ENCODE results near the gene PYM1.

Gene PYM1

DNA sequence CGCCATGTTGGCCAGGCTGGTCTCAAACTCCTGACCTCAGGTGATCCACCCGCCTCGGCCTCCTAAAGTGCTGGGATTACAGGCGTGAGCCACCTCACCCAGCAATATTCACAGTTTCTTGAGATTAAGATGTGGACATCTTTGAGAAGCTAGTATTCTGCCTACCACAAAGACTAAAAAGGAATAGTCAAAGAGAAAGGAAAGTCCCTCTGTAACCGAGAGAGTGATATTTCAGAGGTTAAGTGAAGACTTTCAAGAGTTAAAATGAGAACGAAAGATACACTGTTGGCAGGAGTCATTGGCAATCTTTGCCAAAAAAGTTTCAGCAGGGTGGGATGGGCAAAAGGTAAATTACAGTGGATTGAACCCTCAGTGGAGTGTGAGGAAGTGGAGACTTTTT lies 18.9 kb upstream of the PYM1 start:
- no peak overlapping the region for H4K8ac ChIP-seq (ENCODE audit: low read depth, low read length)
- H3K4ac ChIP-seq (ENCODE audit: low read depth, low read length): no peak overlapping the region
- H3K4me1 ChIP-seq (ENCODE audit: control insufficient read depth in 1 of 2, insufficient read depth in 2 of 2, low read length in 2 of 2): no peaks in the 10 kb centered on the region
- no peak overlapping the region for H2BK12ac ChIP-seq (ENCODE audit: low read length)
- no peak overlapping the region for H3K18ac ChIP-seq (ENCODE audit: low read length)
- no peak for DNase-seq
- no peak overlapping the region for H3K27ac ChIP-seq (ENCODE audit: low read depth, low read length)
- no peak overlapping the region for H3K23ac ChIP-seq (ENCODE audit: low read length)
- H2BK120ac ChIP-seq (ENCODE audit: insufficient read depth, low read length, poor library complexity): no peak overlapping the region
- no peak overlapping the region for H4K12ac ChIP-seq (ENCODE audit: low read depth, low read length)
- H3K14ac ChIP-seq (ENCODE audit: low read length): no peak overlapping the region
- H2AK5ac ChIP-seq (ENCODE audit: low read length): no peak overlapping the region
- no peak overlapping the region for H3K4me2 ChIP-seq (ENCODE audit: low read length)
- WGBS (ENCODE audit: extremely low coverage, insufficient coverage, insufficient read length): no CpG with 5 or more reads among the region's 6 CpGs
- no peaks in the 10 kb centered on the region for H3K9me3 ChIP-seq (ENCODE audit: insufficient read depth, low read depth, low read length)
- H3K4me3 ChIP-seq (ENCODE audit: low read depth, low read length): no peak overlapping the region
- no peak overlapping the region for H4K91ac ChIP-seq (ENCODE audit: low read depth, low read length)
- no peak overlapping the region for H3K9ac ChIP-seq (ENCODE audit: low read length)
- H2AFZ ChIP-seq (ENCODE audit: insufficient read depth, low read length, poor library complexity): no peak overlapping the region
- no peaks in the 10 kb centered on the region for H3K79me1 ChIP-seq (ENCODE audit: low read length)
- H3K27me3 ChIP-seq (ENCODE audit: insufficient read depth, low read length): no peaks in the 10 kb centered on the region
- no peak overlapping the region for H2BK5ac ChIP-seq (ENCODE audit: low read depth, low read length, poor library complexity)
- H3K79me2 ChIP-seq (ENCODE audit: control insufficient read depth, insufficient read depth, low read length, poor library complexity): no peaks in the 10 kb centered on the region
- peaks cover 6 to 18% of the 10 kb centered on the region in 2 experiments for H3K36me3 ChIP-seq (ENCODE audit: control insufficient read depth in 1 of 2, insufficient read depth in 2 of 2, low read length in 2 of 2)

DNA sequence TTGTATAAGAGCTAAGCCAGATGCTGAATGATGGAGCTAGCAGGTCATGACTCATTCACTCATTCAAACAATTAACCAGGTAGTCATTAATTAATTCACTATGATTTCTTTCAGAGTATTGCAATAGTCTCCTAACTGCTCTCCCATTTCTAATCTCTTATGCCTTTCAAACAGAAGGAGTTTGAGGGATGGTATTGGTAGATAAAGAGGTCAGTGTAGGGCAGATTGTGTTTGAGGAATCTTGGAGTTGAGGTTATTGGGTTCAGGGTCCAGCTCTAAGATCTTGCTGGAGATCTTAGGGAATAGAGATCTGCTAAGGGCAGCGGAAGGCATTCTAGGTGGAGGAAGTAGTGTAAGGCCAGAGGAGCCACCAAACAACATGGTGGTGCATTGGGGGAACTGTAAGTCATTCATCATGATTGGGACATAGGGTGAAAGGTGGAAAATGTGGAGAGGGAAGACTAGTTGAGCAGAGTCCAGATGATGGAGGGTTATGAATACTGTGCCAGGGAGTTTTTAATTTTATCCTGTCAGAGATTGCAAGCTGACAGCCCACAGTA lies 15.0 kb upstream of the PYM1 start:
- no peak overlapping the region for H4K91ac ChIP-seq (ENCODE audit: low read depth, low read length)
- H2AK5ac ChIP-seq (ENCODE audit: low read length): no peak overlapping the region
- peaks cover 0 to 3% of the 10 kb centered on the region in 2 experiments for H3K4me1 ChIP-seq (ENCODE audit: control insufficient read depth in 1 of 2, insufficient read depth in 2 of 2, low read length in 2 of 2)
- no peaks in the 10 kb centered on the region for H3K27me3 ChIP-seq (ENCODE audit: insufficient read depth, low read length)
- no peak overlapping the region for H3K23ac ChIP-seq (ENCODE audit: low read length)
- no CpG with 5 or more reads among the region's 1 CpG for WGBS (ENCODE audit: extremely low coverage, insufficient coverage, insufficient read length)
- no peak overlapping the region for H2AFZ ChIP-seq (ENCODE audit: insufficient read depth, low read length, poor library complexity)
- DNase-seq: no peak
- H2BK5ac ChIP-seq (ENCODE audit: low read depth, low read length, poor library complexity): no peak overlapping the region
- H3K4ac ChIP-seq (ENCODE audit: low read depth, low read length): no peak overlapping the region
- no peak overlapping the region for H3K4me2 ChIP-seq (ENCODE audit: low read length)
- H3K18ac ChIP-seq (ENCODE audit: low read length): no peak overlapping the region
- no peaks in the 10 kb centered on the region for H3K79me1 ChIP-seq (ENCODE audit: low read length)
- H3K14ac ChIP-seq (ENCODE audit: low read length): no peak overlapping the region
- H3K4me3 ChIP-seq (ENCODE audit: low read depth, low read length): no peak overlapping the region
- H2BK120ac ChIP-seq (ENCODE audit: insufficient read depth, low read length, poor library complexity): no peak overlapping the region
- H3K27ac ChIP-seq (ENCODE audit: low read depth, low read length): no peak overlapping the region
- no peaks in the 10 kb centered on the region for H3K79me2 ChIP-seq (ENCODE audit: control insufficient read depth, insufficient read depth, low read length, poor library complexity)
- no peaks in the 10 kb centered on the region for H3K9me3 ChIP-seq (ENCODE audit: insufficient read depth, low read depth, low read length)
- H4K8ac ChIP-seq (ENCODE audit: low read depth, low read length): no peak overlapping the region
- no peak overlapping the region for H2BK12ac ChIP-seq (ENCODE audit: low read length)
- no peak overlapping the region for H4K12ac ChIP-seq (ENCODE audit: low read depth, low read length)
- H3K9ac ChIP-seq (ENCODE audit: low read length): no peak overlapping the region
- peaks cover 18 to 26% of the 10 kb centered on the region in 2 experiments for H3K36me3 ChIP-seq (ENCODE audit: control insufficient read depth in 1 of 2, insufficient read depth in 2 of 2, low read length in 2 of 2)

DNA sequence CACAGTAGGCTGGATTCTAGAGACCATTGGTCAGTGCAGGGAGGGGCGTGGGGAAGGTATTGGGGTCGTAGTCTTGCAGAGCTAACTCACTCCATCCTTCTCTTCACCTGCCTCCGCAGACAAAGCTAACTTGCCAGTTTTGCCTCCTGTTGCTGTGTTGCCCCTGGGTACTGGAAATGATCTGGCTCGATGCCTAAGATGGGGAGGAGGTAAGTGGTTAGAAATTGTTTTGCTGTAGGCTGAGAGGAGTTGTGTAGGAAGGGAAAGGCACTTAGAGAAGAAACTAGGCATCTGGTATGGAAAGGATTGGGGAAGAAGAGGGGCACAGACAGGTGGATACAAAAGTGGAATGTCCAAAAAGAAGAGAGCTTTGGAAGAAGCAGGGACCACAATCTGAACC lies 14.4 kb upstream of the PYM1 start:
- Histone ChIP-seq H3K36me3 (ENCODE audit: control insufficient read depth in 1 of 2, insufficient read depth in 2 of 2, low read length in 2 of 2) (peaks cover 18 to 31% of the 10 kb centered on the region in 2 experiments), H3K27ac (ENCODE audit: low read depth, low read length) (no peak overlapping the region), H2BK5ac (ENCODE audit: low read depth, low read length, poor library complexity) (no peak overlapping the region), H3K9me3 (ENCODE audit: insufficient read depth, low read depth, low read length) (no peaks in the 10 kb centered on the region), H3K79me1 (ENCODE audit: low read length) (no peaks in the 10 kb centered on the region), H2AFZ (ENCODE audit: insufficient read depth, low read length, poor library complexity) (no peak overlapping the region), H2BK120ac (ENCODE audit: insufficient read depth, low read length, poor library complexity) (no peak overlapping the region), H3K4me2 (ENCODE audit: low read length) (no peak overlapping the region), H3K14ac (ENCODE audit: low read length) (no peak overlapping the region), H3K9ac (ENCODE audit: low read length) (no peak overlapping the region), H3K23ac (ENCODE audit: low read length) (no peak overlapping the region), H3K4me1 (ENCODE audit: control insufficient read depth in 1 of 2, insufficient read depth in 2 of 2, low read length in 2 of 2) (peaks cover 0 to 3% of the 10 kb centered on the region in 2 experiments), H3K18ac (ENCODE audit: low read length) (no peak overlapping the region), H3K27me3 (ENCODE audit: insufficient read depth, low read length) (no peaks in the 10 kb centered on the region), H2AK5ac (ENCODE audit: low read length) (no peak overlapping the region), H3K4ac (ENCODE audit: low read depth, low read length) (no peak overlapping the region), H4K8ac (ENCODE audit: low read depth, low read length) (no peak overlapping the region), H3K4me3 (ENCODE audit: low read depth, low read length) (no peak overlapping the region), H3K79me2 (ENCODE audit: control insufficient read depth, insufficient read depth, low read length, poor library complexity) (no peaks in the 10 kb centered on the region), H2BK12ac (ENCODE audit: low read length) (no peak overlapping the region), H4K91ac (ENCODE audit: low read depth, low read length) (no peak overlapping the region), H4K12ac (ENCODE audit: low read depth, low read length) (no peak overlapping the region)
- DNase-seq: no peak
- WGBS (ENCODE audit: extremely low coverage, insufficient coverage, insufficient read length): no CpG with 5 or more reads among the region's 4 CpGs

DNA sequence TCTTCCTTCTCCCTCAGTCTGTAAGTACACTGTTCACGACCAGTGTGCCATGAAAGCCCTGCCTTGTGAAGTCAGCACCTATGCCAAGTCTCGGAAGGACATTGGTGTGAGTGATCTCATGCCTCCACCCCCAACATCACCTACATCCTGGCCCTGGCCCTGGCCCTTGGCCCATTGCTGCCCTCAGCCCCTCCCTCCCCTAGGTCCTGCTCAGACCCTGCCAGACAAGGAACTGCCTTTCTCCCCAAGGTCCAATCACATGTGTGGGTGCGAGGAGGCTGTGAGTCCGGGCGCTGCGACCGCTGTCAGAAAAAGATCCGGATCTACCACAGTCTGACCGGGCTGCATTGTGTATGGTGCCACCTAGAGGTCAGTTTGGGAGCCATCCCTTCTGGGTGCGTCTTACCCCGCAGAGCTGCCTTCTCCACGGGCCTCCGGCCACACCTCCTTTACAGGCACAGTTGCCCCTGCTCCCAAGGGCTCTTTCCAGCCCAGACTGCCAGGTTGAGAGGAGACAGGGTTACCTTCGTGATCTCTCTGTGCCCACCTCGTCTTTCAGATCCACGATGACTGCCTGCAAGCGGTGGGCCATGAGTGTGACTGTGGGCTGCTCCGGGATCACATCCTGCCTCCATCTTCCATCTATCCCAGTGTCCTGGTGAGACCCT lies 12.5 kb upstream of the PYM1 start:
- Histone ChIP-seq H3K36me3 (ENCODE audit: control insufficient read depth in 1 of 2, insufficient read depth in 2 of 2, low read length in 2 of 2) (peaks cover 19 to 31% of the 10 kb centered on the region in 2 experiments), H3K79me2 (ENCODE audit: control insufficient read depth, insufficient read depth, low read length, poor library complexity) (no peaks in the 10 kb centered on the region), H3K4me1 (ENCODE audit: control insufficient read depth in 1 of 2, insufficient read depth in 2 of 2, low read length in 2 of 2) (peaks cover 0 to 3% of the 10 kb centered on the region in 2 experiments), H3K79me1 (ENCODE audit: low read length) (no peaks in the 10 kb centered on the region), H4K8ac (ENCODE audit: low read depth, low read length) (no peak overlapping the region), H3K9me3 (ENCODE audit: insufficient read depth, low read depth, low read length) (no peaks in the 10 kb centered on the region), H3K4me3 (ENCODE audit: low read depth, low read length) (peak overlapping the region; percentile 23), H2AK5ac (ENCODE audit: low read length) (no peak overlapping the region), H3K23ac (ENCODE audit: low read length) (no peak overlapping the region), H3K18ac (ENCODE audit: low read length) (no peak overlapping the region), H4K91ac (ENCODE audit: low read depth, low read length) (no peak overlapping the region), H3K4me2 (ENCODE audit: low read length) (peak overlapping the region; percentile 44), H3K27me3 (ENCODE audit: insufficient read depth, low read length) (no peaks in the 10 kb centered on the region), H3K14ac (ENCODE audit: low read length) (no peak overlapping the region), H2AFZ (ENCODE audit: insufficient read depth, low read length, poor library complexity) (no peak overlapping the region), H2BK12ac (ENCODE audit: low read length) (no peak overlapping the region), H3K4ac (ENCODE audit: low read depth, low read length) (no peak overlapping the region), H2BK5ac (ENCODE audit: low read depth, low read length, poor library complexity) (no peak overlapping the region), H2BK120ac (ENCODE audit: insufficient read depth, low read length, poor library complexity) (no peak overlapping the region), H3K27ac (ENCODE audit: low read depth, low read length) (no peak overlapping the region), H3K9ac (ENCODE audit: low read length) (no peak overlapping the region), H4K12ac (ENCODE audit: low read depth, low read length) (no peak overlapping the region)
- no CpG with 5 or more reads among the region's 18 CpGs for WGBS (ENCODE audit: extremely low coverage, insufficient coverage, insufficient read length)
- DNase-seq: peak; percentile 80 to 90
